ENCODE measurements around the gene NIPSNAP3A.

- TF ChIP-seq CTCF (IDR thresholded peaks at IDR 0.05) (no peak), ZNF138 (CRISPR knock-in tag; conservative IDR thresholded peaks at IDR 0.05) (no peak), HMGXB4 (CRISPR knock-in tag; IDR thresholded peaks at IDR 0.05) (no peak), ATF6 (CRISPR knock-in tag; IDR thresholded peaks at IDR 0.05) (no peak), MAX (CRISPR knock-in tag; IDR thresholded peaks at IDR 0.05) (no peak), CREM (CRISPR knock-in tag; IDR thresholded peaks at IDR 0.05) (no peak), ATF3 (CRISPR knock-in tag; conservative IDR thresholded peaks at IDR 0.05) (no peak), E2F5 (CRISPR knock-in tag; IDR thresholded peaks at IDR 0.05) (no peak), NFYB (CRISPR knock-in tag; conservative IDR thresholded peaks at IDR 0.05; ENCODE audit: low read depth) (no peak), GABPB1 (CRISPR knock-in tag; IDR thresholded peaks at IDR 0.05) (no peak), USF2 (CRISPR knock-in tag; IDR thresholded peaks at IDR 0.05) (no peak), MLX (CRISPR knock-in tag; IDR thresholded peaks at IDR 0.05) (no peak)
These were observed 32.6 kb downstream of the NIPSNAP3A start for GRCh38 chr9:104779946-104780535.

Measured in WTC11 (cell line).